Right ventricle myocardium superior (tissue), 1 donor: ENCODE results near the gene CD226. TPM values are rescaled to one million over a fixed set of nuclear protein-coding genes. Genes with fewer than 3 reads are reported as not detected.
A peak's percentile ranks its signal among the peaks of the same experiment; 100 is the strongest.
"Not testable (repeated sequence)": the region's sequence is repeated elsewhere in the genome, so short reads cannot be mapped to it uniquely, and the experiment has no call there.

Experiments
- ATAC-seq: fragments of 200-7000 bp; cut with Tn5 transposase; one replicate; pipeline ENCODE4 v1.9.1; 2020; ENCODE audit warnings: mild to moderate bottlenecking; ENCODE audit not compliant: poor library complexity
- DNase-seq: peaks from one replicate; pipeline ENCODE4 v3.0.0-alpha.2; 2020
- intact Hi-C: fragments of 100-400 bp; cut with DNase I; formaldehyde crosslinking; loops from one replicate; pipeline ENCODE4 v1.11.2; 2022
- total RNA-seq: library from RNA; stranded (reverse); fragmentation: NEBNext Ultra II Directional; extraction: Animal tissue kit (Norgen Biotek cat#: 25700); gene quantifications from one replicate; pipeline ENCODE4 v1.2.1, GENCODE V29; 2021
- donor health status: DM: no; HTN: yes; CAD: no; lungs with severe emphysema.

Gene CD226
- total RNA-seq, 1 donor from 2014 or later: 0.94 TPM

GRCh38 chr18:69958422-69958821 lies 10.7 kb upstream of the CD226 start:
- ATAC-seq: no peak
- intact Hi-C loops: no loop called here
- no peak for DNase-seq

GRCh38 chr18:69957747-69958146 lies 10.1 kb upstream of the CD226 start:
- ATAC-seq (no peak), DNase-seq (no peak)
- intact Hi-C loops: no loop called here

GRCh38 chr18:69956665-69957620 lies 9.3 kb upstream of the CD226 start:
- intact Hi-C loops: no loop called here
- ATAC-seq: no peak
- DNase-seq: no peak

- DNase-seq (no peak), ATAC-seq (no peak)
- intact Hi-C loops: no loop called here
Observed at GRCh38 chr18:69956057-69956456, 8.4 kb upstream of the CD226 start.

- intact Hi-C loops: no loop called here
Observed at GRCh38 chr18:69954719-69955480, 7.2 kb upstream of the CD226 start.

GRCh38 chr18:69953191-69953590 lies 5.5 kb upstream of the CD226 start:
- no peak for ATAC-seq
- intact Hi-C loops: no loop called here

More at GRCh38 chr18:69954719-69955480, 7.2 kb upstream of the CD226 start:
- ATAC-seq: no peak
- DNase-seq: no peak

GRCh38 chr18:69951182-69951581 lies 3.5 kb upstream of the CD226 start:
- ATAC-seq (no peak), DNase-seq (no peak)
- intact Hi-C loops: no loop called here

More at GRCh38 chr18:69953191-69953590, 5.5 kb upstream of the CD226 start:
- no peak for DNase-seq

GRCh38 chr18:69949538-69949936 lies 1.9 kb upstream of the CD226 start:
- no peak for DNase-seq
- peak; percentile 17 for ATAC-seq
- intact Hi-C loops: no loop called here

GRCh38 chr18:69948919-69949537 lies 1.4 kb upstream of the CD226 start:
- intact Hi-C loops: no loop called here

GRCh38 chr18:69948256-69948655 lies 583 bp upstream of the CD226 start:
- intact Hi-C loops: no loop called here
- DNase-seq (no peak), ATAC-seq (no peak)

More at GRCh38 chr18:69948919-69949537, 1.4 kb upstream of the CD226 start:
- DNase-seq (peak; percentile 52), ATAC-seq (peak; percentile 85)

GRCh38 chr18:69946608-69947155 lies 991 bp downstream of the CD226 start:
- ATAC-seq: no peak

GRCh38 chr18:69945220-69946114 lies 2.2 kb downstream of the CD226 start:
- ATAC-seq: no peak
- DNase-seq: no peak
- intact Hi-C loops: no loop called here

More at GRCh38 chr18:69946608-69947155, 991 bp downstream of the CD226 start:
- no peak for DNase-seq
- intact Hi-C loops: no loop called here

GRCh38 chr18:69944436-69944835 lies 3.2 kb downstream of the CD226 start:
- DNase-seq: no peak
- intact Hi-C loops: no loop called here
- ATAC-seq: no peak

- ATAC-seq (no peak), DNase-seq (no peak)
- intact Hi-C loops: no loop called here
Observed at GRCh38 chr18:69943021-69943420, 4.7 kb downstream of the CD226 start.

- intact Hi-C loops: no loop called here
- ATAC-seq: no peak
- DNase-seq: no peak
Observed at GRCh38 chr18:69941183-69941582, 6.5 kb downstream of the CD226 start.

GRCh38 chr18:69939812-69940211 lies 7.9 kb downstream of the CD226 start:
- intact Hi-C loops, DNase-seq, ATAC-seq: not testable (repeated sequence)

GRCh38 chr18:69936191-69936558 lies 11.5 kb downstream of the CD226 start:
- intact Hi-C loops: no loop called here
- DNase-seq (no peak), ATAC-seq (peak; percentile 87)
